ENCODE results near the gene B9D2. TPM values are rescaled to one million over a fixed set of nuclear protein-coding genes. Genes with fewer than 3 reads are reported as not detected.
A peak's percentile ranks its signal among the peaks of the same experiment; 100 is the strongest.
"Not testable (repeated sequence)": the region's sequence is repeated elsewhere in the genome, so short reads cannot be mapped to it uniquely, and the experiment has no call there.

Gene B9D2
- polyA plus RNA-seq, 3 donors from 2014 or later, result 8.9 to 14.8 (median 14.7) TPM

- no peaks in the 10 kb centered on the region for H3K9me3 Mint-ChIP-seq
- DNase-seq, result no peak
- H3K27ac Mint-ChIP-seq, result peak overlapping the region in 4 of 6 donors; percentile 2 to 91 (median 66)
- H3K4me3 Mint-ChIP-seq, result peak overlapping the region; percentile 55 to 85 (median 77)
- peaks cover 0 to 2% (median 2%) of the 10 kb centered on the region in 3 donors for H3K27me3 Mint-ChIP-seq (ENCODE audit: low read depth in 3 of 3)
- peaks cover 13 to 18% of the 10 kb centered on the region in 2 donors for H3K4me1 Mint-ChIP-seq
- no peaks in the 10 kb centered on the region for H3K36me3 Mint-ChIP-seq
These were observed 13.0 kb upstream of the B9D2 start for GRCh38 chr19:41376998-41377365.

- H3K9me3 Mint-ChIP-seq, result no peaks in the 10 kb centered on the region
- peak within 1 kb of the TSS; percentile 74 to 85 (median 82) for H3K4me3 Mint-ChIP-seq
- peak in 1 of 3 donors; percentile 16 for DNase-seq
- peak within 1 kb of the TSS in 4 of 6 donors; percentile 58 to 91 (median 66) for H3K27ac Mint-ChIP-seq
- H3K27me3 Mint-ChIP-seq (ENCODE audit: low read depth in 3 of 3), result peaks cover 0 to 2% (median 2%) of the 10 kb centered on the region in 3 donors
- H3K36me3 Mint-ChIP-seq, result no peaks in the 10 kb centered on the region
- peaks cover 13 to 18% of the 10 kb centered on the region in 2 donors for H3K4me1 Mint-ChIP-seq
These were observed 12.5 kb upstream of the B9D2 start, which contains the start of gene TMEM91 for GRCh38 chr19:41376241-41376997. Gene TMEM91 (plus strand): TSS chr19:41376533. CDS start chr19:41378310, 1,777 bp downstream.

DNA sequence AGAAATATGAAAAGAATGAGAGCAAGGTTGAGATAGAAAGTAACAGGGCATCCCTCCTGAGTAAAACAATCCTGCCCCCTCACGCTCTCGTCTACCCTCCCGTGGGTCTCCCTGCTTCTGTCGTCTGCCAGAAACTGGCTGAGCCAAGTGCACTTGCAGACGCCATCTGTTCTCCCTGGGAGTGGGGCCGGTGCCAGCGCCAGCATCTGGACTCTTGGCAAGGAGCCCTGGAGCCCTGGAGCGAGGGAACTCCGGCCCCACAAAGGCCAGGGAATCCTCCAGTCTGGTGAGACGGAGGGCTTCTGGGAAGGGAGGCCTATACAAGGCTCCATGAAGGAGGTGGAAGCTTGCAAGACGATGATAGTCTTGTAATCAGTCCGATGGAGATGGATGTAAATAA, 10.0 kb upstream of the B9D2 start:
- peaks cover 13 to 18% of the 10 kb centered on the region in 2 donors for H3K4me1 Mint-ChIP-seq
- H3K4me3 Mint-ChIP-seq, result no peak overlapping the region
- no peak for DNase-seq
- no peaks in the 10 kb centered on the region for H3K36me3 Mint-ChIP-seq
- H3K27me3 Mint-ChIP-seq (ENCODE audit: low read depth in 3 of 3), result peaks cover 0 to 2% (median 0%) of the 10 kb centered on the region in 3 donors
- no peaks in the 10 kb centered on the region for H3K9me3 Mint-ChIP-seq
- no peak overlapping the region for H3K27ac Mint-ChIP-seq

DNA sequence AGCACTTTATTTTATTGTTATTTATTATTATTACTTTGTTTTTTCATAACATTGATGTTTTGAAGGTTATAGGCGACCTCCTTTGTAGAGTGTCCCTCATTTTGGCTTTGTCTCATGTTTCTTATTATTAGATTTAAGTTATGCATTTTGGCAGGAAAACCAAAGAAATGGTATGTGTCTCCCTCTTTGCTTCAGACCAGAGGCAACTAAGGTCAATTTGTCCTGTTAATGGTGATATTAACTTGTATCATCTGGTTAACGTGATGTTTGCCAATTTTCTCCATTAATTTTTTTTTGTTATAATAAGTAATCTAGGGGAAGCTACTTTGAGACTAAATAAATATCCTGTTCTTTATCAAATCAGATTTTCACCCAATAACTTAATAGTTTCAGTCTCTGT, 8.6 kb upstream of the B9D2 start:
- H3K36me3 Mint-ChIP-seq, result no peaks in the 10 kb centered on the region
- no peaks in the 10 kb centered on the region for H3K9me3 Mint-ChIP-seq
- H3K4me1 Mint-ChIP-seq, result peaks cover 13 to 18% of the 10 kb centered on the region in 2 donors
- peaks cover 0 to 2% (median 0%) of the 10 kb centered on the region in 3 donors for H3K27me3 Mint-ChIP-seq (ENCODE audit: low read depth in 3 of 3)
- no peak overlapping the region for H3K27ac Mint-ChIP-seq
- no peak overlapping the region for H3K4me3 Mint-ChIP-seq
- no peak for DNase-seq

DNA sequence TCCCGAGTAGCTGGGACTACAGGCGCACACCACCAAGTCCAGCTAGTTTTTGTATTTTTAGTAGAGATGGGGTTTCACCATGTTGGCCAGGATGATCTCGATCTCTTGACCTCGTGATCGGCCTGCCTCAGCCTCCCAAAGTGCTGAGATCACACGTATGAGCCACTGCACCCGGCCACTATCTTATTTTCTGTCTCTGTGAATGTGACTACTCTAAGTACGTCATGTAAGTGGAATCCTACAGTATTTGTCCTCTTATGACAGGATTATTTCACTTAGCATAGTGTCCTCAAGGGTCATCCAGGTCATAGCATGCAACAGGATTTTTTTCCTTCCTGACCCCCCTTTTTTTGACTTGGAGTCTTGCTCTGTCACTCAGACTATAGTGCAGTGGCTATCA, 7.6 kb upstream of the B9D2 start:
- H3K4me1 Mint-ChIP-seq, result peaks cover 5 to 9% of the 10 kb centered on the region in 2 donors
- H3K4me3 Mint-ChIP-seq, result no peak overlapping the region
- peaks cover 0 to 3% (median 0%) of the 10 kb centered on the region in 3 donors for H3K36me3 Mint-ChIP-seq
- H3K27me3 Mint-ChIP-seq (ENCODE audit: low read depth in 3 of 3), result peaks cover 0 to 2% (median 0%) of the 10 kb centered on the region in 3 donors
- no peak for DNase-seq
- no peak overlapping the region for H3K27ac Mint-ChIP-seq
- no peaks in the 10 kb centered on the region for H3K9me3 Mint-ChIP-seq

- H3K36me3 Mint-ChIP-seq; H3K27ac Mint-ChIP-seq; H3K27me3 Mint-ChIP-seq (ENCODE audit: low read depth in 3 of 3); H3K4me3 Mint-ChIP-seq; H3K4me1 Mint-ChIP-seq; H3K9me3 Mint-ChIP-seq; DNase-seq: not testable (repeated sequence)
These were observed 7.2 kb upstream of the B9D2 start for GRCh38 chr19:41371119-41371518.

- Mint-ChIP-seq H3K4me3 (no peak overlapping the region), H3K36me3 (peaks cover 0 to 3% (median 0%) of the 10 kb centered on the region in 3 donors), H3K4me1 (peaks cover 0 to 7% of the 10 kb centered on the region in 2 donors), H3K9me3 (no peaks in the 10 kb centered on the region), H3K27me3 (ENCODE audit: low read depth in 3 of 3) (no peaks in the 10 kb centered on the region), H3K27ac (no peak overlapping the region)
- DNase-seq, result no peak
These were observed 5.8 kb upstream of the B9D2 start for GRCh38 chr19:41369769-41370168.

- no peak for DNase-seq
- Mint-ChIP-seq H3K27ac (no peak overlapping the region), H3K9me3 (no peaks in the 10 kb centered on the region), H3K4me3 (no peak overlapping the region), H3K4me1 (peaks cover 18 to 24% of the 10 kb centered on the region in 2 donors), H3K36me3 (peaks cover 0 to 3% (median 0%) of the 10 kb centered on the region in 3 donors), H3K27me3 (ENCODE audit: low read depth in 3 of 3) (peaks cover 5 to 7% (median 5%) of the 10 kb centered on the region in 3 donors)
These were observed 3.9 kb upstream of the B9D2 start for GRCh38 chr19:41367848-41368301.

DNA sequence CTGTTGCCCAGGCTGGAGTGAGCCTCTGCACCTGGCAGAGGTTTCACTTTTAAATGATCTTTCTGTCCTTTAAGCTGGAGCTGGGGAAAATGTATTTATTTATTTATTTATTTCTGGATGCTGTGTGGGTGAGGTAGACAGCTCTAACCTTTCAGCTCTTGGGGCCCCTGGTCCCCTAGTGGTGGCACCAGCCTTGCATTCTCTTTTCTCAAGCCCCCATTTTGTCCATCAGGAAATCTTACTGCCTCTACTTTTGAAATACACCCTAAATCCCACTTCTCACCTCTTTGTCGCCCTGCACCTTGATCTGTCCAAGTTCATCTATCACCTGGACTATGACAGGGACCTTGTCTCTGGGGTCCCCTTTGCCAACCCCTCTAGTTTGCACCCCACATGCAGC, 2.1 kb upstream of the B9D2 start:
- Mint-ChIP-seq H3K36me3 (peaks cover 0 to 3% (median 0%) of the 10 kb centered on the region in 3 donors), H3K4me1 (peaks cover 24 to 29% of the 10 kb centered on the region in 2 donors), H3K27me3 (ENCODE audit: low read depth in 3 of 3) (peaks cover 5 to 7% (median 5%) of the 10 kb centered on the region in 3 donors), H3K9me3 (no peaks in the 10 kb centered on the region), H3K27ac (peak overlapping the region in 2 of 6 donors; percentile 13 to 43), H3K4me3 (peak overlapping the region in 4 of 5 donors; percentile 4 to 61 (median 33))
- no peak for DNase-seq

- no peak for DNase-seq
These were observed 809 bp upstream of the B9D2 start for GRCh38 chr19:41364524-41365391.

DNA sequence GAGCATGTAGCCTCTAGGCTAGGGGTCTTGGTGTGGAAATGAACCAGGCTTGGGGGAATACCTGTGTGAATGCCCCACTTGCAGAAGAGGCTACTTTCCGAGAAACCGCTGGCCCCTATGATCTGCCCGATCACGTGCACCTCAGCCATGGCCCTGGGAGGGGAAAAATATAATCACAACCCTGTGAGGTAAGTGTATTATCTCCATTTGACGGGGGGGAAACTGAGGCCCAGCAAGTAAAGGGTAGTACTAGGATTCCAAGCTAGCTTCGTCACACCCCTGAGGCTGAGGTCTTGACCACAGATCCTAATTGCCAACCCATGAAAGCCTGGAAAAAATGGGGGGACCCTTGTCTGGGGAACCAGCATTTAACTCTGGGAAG, 587 bp downstream of the B9D2 start:
- H3K27ac Mint-ChIP-seq, result peak overlapping the region; percentile 98 to 99 (median 99)
- H3K27me3 Mint-ChIP-seq (ENCODE audit: low read depth in 3 of 3), result peaks cover 5 to 12% (median 5%) of the 10 kb centered on the region in 3 donors
- H3K9me3 Mint-ChIP-seq, result no peaks in the 10 kb centered on the region
- DNase-seq, result no peak
- H3K4me3 Mint-ChIP-seq, result peak overlapping the region; percentile 89 to 95 (median 91)
- H3K36me3 Mint-ChIP-seq, result peaks cover 0 to 3% (median 0%) of the 10 kb centered on the region in 3 donors
- peaks cover 27 to 32% of the 10 kb centered on the region in 2 donors for H3K4me1 Mint-ChIP-seq

More at GRCh38 chr19:41364524-41365391, 809 bp upstream of the B9D2 start:
- H3K27ac Mint-ChIP-seq, result peak overlapping the region; percentile 98 to 99 (median 99)
- no peaks in the 10 kb centered on the region for H3K9me3 Mint-ChIP-seq
- peaks cover 24 to 29% of the 10 kb centered on the region in 2 donors for H3K4me1 Mint-ChIP-seq
- H3K27me3 Mint-ChIP-seq (ENCODE audit: low read depth in 3 of 3), result peaks cover 5 to 12% (median 5%) of the 10 kb centered on the region in 3 donors
- H3K4me3 Mint-ChIP-seq, result peak overlapping the region; percentile 89 to 95 (median 91)
- H3K36me3 Mint-ChIP-seq, result peaks cover 0 to 3% (median 0%) of the 10 kb centered on the region in 3 donors

DNA sequence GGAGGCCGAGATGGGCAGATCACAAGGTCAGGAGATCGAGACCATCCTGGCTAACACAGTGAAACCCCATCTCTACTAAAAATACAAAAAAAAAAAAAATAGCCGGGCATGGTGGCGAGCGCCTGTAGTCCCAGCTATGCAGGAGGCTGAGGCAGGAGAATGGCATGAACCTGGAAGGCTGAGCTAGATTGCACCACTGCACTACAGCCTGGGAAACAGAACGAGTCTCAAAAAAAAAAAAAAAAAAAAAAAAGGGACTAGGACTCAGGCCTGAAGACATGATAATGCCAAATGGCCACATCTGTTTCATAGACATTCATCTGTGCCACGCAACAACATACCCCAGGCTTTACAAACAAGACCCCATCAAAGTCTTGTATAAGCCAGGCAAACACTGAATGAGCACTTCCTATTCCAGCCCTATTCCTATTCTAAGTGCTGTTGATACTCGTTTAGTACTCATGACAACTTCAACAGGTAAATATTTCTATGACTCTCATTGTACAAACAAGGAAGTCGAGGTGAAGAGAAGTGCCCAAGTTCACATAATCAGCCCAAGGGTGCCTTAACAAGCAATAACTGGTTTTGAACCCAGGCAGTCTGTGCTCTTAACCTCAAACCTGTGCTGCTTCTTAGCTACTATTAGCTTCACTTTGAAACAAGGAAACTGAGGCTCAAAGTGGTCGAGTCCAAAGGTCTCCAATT, 1.7 kb downstream of the B9D2 start:
- no peak for DNase-seq
- Mint-ChIP-seq H3K9me3 (no peaks in the 10 kb centered on the region), H3K36me3 (peaks cover 0 to 3% (median 0%) of the 10 kb centered on the region in 3 donors), H3K4me3 (peak overlapping the region in 4 of 5 donors; percentile 23 to 95 (median 90)), H3K4me1 (peaks cover 34 to 38% of the 10 kb centered on the region in 2 donors), H3K27ac (peak overlapping the region; percentile 98 to 99 (median 99)), H3K27me3 (ENCODE audit: low read depth in 3 of 3) (peaks cover 5 to 12% (median 5%) of the 10 kb centered on the region in 3 donors)

DNA sequence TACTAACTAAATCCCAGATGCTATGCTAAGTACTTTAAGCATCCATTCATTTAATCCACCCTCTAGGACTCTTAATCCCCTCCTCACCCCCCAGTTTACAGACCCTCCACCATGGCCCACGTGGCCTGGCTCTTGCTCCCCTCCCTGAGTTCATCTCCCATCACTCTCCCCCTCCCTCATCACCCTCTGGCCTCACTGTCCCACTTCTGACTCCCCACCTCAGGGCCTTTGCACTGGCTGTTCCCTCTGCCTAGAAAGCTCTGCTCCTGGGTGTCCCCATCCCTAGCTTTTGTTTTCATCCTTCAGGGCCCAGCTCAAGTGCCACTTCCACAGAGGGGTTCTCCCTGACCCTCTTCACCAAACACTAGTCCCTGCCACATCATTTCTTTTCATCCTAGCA, 4.2 kb downstream of the B9D2 start:
- peaks cover 5 to 17% (median 12%) of the 10 kb centered on the region in 3 donors for H3K27me3 Mint-ChIP-seq (ENCODE audit: low read depth in 3 of 3)
- no peak overlapping the region for H3K27ac Mint-ChIP-seq
- H3K36me3 Mint-ChIP-seq, result no peaks in the 10 kb centered on the region
- H3K4me3 Mint-ChIP-seq, result no peak overlapping the region
- peaks cover 53 to 59% of the 10 kb centered on the region in 2 donors for H3K4me1 Mint-ChIP-seq
- DNase-seq, result no peak
- H3K9me3 Mint-ChIP-seq, result no peaks in the 10 kb centered on the region

All from immature natural killer cell (primary cell).